HepG2 (cell line): ENCODE results near the gene PYCARD. TPM values are rescaled to one million over a fixed set of nuclear protein-coding genes. Genes with fewer than 3 reads are reported as not detected.

ENCODE experiments used
- BATF2 ChIP-seq: sonication (generic); formaldehyde crosslinking; IDR thresholded peaks from 2 replicates; pipeline ENCODE4 v1.8.0; 2022; ENCODE audit warnings: mild to moderate bottlenecking, missing genetic modification reagents, moderate library complexity
- CEBPZ ChIP-seq: IDR thresholded peaks from 2 replicates; pipeline ENCODE4 v1.6.1; 2012; ENCODE audit warnings: low read length, improper control_type of control experiment
- KAT7 ChIP-seq: IDR thresholded peaks from 2 replicates; pipeline ENCODE4 v1.6.1; 2018; ENCODE audit warnings: borderline replicate concordance, missing compliant biosample characterization
- PCBP1 ChIP-seq: fragments of 200-400 bp; formaldehyde crosslinking; IDR thresholded peaks from 2 replicates; pipeline ENCODE4 v1.6.1; 2017; ENCODE audit warnings: mild to moderate bottlenecking, low read depth, low read length, borderline replicate concordance
- RERE ChIP-seq: IDR thresholded peaks from 2 replicates; pipeline ENCODE4 v1.6.1; 2016; ENCODE audit warnings: low read depth, missing genetic modification reagents, missing compliant biosample characterization
- RFX1 ChIP-seq: fragments of 450-650 bp; IDR thresholded peaks from 2 replicates; pipeline ENCODE4 v1.6.1; 2017
- RFX3 ChIP-seq: IDR thresholded peaks from 2 replicates; pipeline ENCODE4 v1.6.1; 2016; ENCODE audit warnings: missing biosample characterization, missing genetic modification reagents
- SAFB2 ChIP-seq: sonication (generic); formaldehyde crosslinking; IDR thresholded peaks from 2 replicates; pipeline ENCODE4 v1.5.1; 2020; ENCODE audit warnings: missing genetic modification reagents, low read depth, mild to moderate bottlenecking, borderline replicate concordance
- SRF ChIP-seq: IDR thresholded peaks from 2 replicates; pipeline ENCODE4 v1.6.1; 2011; ENCODE audit warnings: mild to moderate bottlenecking, low read depth, low read length, moderate library complexity
- SUZ12 ChIP-seq: fragments of 150-350 bp; IDR thresholded peaks from 2 replicates; pipeline ENCODE4 v1.6.1; 2014; ENCODE audit warnings: low read depth, low read length
- ZNF101 ChIP-seq: sonication (generic); formaldehyde crosslinking; IDR thresholded peaks from 2 replicates; pipeline ENCODE4 v1.4.0; 2020; ENCODE audit warnings: mild to moderate bottlenecking, low read depth, missing genetic modification reagents, borderline replicate concordance
- ZNF34 ChIP-seq: sonication (generic); formaldehyde crosslinking; IDR thresholded peaks from 2 replicates; pipeline ENCODE4 v1.4.0; 2020; ENCODE audit warnings: mild to moderate bottlenecking, missing genetic modification reagents, borderline replicate concordance
- ZNF44 ChIP-seq: sonication (generic); formaldehyde crosslinking; IDR thresholded peaks from 2 replicates; pipeline ENCODE4 v1.5.1; 2020; ENCODE audit warnings: mild to moderate bottlenecking, missing genetic modification reagents
- ZNF589 ChIP-seq: sonication (generic); formaldehyde crosslinking; conservative IDR thresholded peaks from 2 replicates; pipeline ENCODE4 v1.8.0; 2022; ENCODE audit warnings: mild to moderate bottlenecking, moderate library complexity, missing genetic modification reagents
- ZSCAN12 ChIP-seq: sonication (generic); formaldehyde crosslinking; IDR thresholded peaks from 2 replicates; pipeline ENCODE4 v1.9.0; 2021; ENCODE audit warnings: mild to moderate bottlenecking, missing genetic modification reagents
- polyA plus RNA-seq, 8 experiments: library from polyadenylated mRNA; depleted of rRNA in 3 of 8; stranded (reverse) in 7 of 8; unstranded in 1 of 8; fragments of >200 nt; fragmentation: Illumina TruSeq in 4 of 8; extraction: Trizol in 4 of 8; gene quantifications; 2 replicates each; pipeline versions ENCODE4 v1.2.1 to v1.2.3, GENCODE V29; 2011 to 2016; ENCODE audit warnings: low read depth in 4 of 8, missing spikeins in 1 of 8, mixed read lengths in 1 of 8; ENCODE audit not compliant: insufficient read depth in 1 of 8
- total RNA-seq, 5 experiments: library from RNA; depleted of rRNA; stranded (reverse); fragments of >200 nt; fragmentation: Illumina TruSeq; extraction: Trizol; gene quantifications; 2 replicates each; pipeline ENCODE4 v1.2.3, GENCODE V29; 2016; ENCODE audit warnings: low read depth in 1 of 5
- TF ChIP-seq, protein P1 (sequence below): sonication (generic); formaldehyde crosslinking; IDR thresholded peaks from 2 replicates; pipeline ENCODE4 v1.4.0; 2020; ENCODE audit warnings: missing genetic modification reagents
- TF ChIP-seq, protein P2 (sequence below): sonication (generic); formaldehyde crosslinking; IDR thresholded peaks from 2 replicates; pipeline ENCODE4 v1.8.0; 2022; ENCODE audit warnings: mild to moderate bottlenecking, missing genetic modification reagents, moderate library complexity

PYCARD gene
- total and polyA plus RNA-seq, 2 of the 13 experiments (the other 11 are each of a cell fraction or from before 2014, with no cell fraction given) = 4.8 to 9.2 TPM

DNA sequence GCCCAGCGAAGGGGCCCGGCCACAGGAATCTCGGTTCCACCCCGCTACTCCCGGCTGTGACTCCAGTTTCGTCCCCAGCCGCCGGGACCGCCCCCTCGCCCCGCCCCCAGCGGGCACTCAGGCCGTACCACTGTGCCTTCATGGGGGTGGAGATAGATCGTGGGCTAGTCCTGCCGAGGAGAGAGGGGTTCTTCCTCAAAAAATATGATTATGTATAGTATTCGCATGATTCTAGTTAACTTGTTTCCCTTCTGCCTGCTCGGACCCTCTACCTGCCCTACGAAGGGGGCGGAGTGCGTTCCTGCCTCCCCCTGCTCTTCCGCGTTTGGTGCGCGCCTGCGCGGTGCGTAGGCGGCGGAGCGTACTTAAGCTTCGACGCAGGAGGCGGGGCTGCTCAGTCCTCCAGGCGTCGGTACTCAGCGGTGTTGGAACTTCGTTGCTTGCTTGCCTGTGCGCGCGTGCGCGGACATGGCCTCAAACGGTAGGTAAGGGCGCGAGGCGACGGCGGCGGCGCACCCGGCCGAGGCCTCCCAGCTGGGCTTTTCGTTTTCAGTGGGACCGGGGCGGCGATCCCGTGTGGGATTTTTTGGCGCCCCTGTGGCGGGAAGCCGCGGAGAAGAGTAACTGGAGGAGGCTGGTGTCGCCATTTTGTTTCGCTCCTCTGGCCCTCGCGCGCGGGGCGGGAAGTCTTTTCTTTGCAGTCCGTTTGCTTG is 22.7 kb downstream of the PYCARD start, which contains the start of gene FUS (continued):
- TF ChIP-seq CEBPZ = no peak
- peak; percentile 73; the same call in 1 of the 2 replicates for TF ChIP-seq KAT7
- peak; percentile 7; the same call in 1 of the 2 replicates for TF ChIP-seq SRF
- TF ChIP-seq ZNF34 (CRISPR knock-in tag) = peak; percentile 65; the same call in 1 of the 2 replicates
- peak; percentile 63 for TF ChIP-seq ZSCAN12
- no peak for TF ChIP-seq RFX1
- TF ChIP-seq, protein P1, sequence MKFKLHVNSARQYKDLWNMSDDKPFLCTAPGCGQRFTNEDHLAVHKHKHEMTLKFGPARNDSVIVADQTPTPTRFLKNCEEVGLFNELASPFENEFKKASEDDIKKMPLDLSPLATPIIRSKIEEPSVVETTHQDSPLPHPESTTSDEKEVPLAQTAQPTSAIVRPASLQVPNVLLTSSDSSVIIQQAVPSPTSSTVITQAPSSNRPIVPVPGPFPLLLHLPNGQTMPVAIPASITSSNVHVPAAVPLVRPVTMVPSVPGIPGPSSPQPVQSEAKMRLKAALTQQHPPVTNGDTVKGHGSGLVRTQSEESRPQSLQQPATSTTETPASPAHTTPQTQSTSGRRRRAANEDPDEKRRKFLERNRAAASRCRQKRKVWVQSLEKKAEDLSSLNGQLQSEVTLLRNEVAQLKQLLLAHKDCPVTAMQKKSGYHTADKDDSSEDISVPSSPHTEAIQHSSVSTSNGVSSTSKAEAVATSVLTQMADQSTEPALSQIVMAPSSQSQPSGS = peak; percentile 56; the same call in 1 of the 2 replicates
- TF ChIP-seq SUZ12 = peak; percentile 24
- TF ChIP-seq, protein P2, sequence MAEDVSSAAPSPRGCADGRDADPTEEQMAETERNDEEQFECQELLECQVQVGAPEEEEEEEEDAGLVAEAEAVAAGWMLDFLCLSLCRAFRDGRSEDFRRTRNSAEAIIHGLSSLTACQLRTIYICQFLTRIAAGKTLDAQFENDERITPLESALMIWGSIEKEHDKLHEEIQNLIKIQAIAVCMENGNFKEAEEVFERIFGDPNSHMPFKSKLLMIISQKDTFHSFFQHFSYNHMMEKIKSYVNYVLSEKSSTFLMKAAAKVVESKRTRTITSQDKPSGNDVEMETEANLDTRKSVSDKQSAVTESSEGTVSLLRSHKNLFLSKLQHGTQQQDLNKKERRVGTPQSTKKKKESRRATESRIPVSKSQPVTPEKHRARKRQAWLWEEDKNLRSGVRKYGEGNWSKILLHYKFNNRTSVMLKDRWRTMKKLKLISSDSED (CRISPR knock-in tag) = peak; percentile 86; the same call in 1 of the 2 replicates
- no peak for TF ChIP-seq ZNF101 (CRISPR knock-in tag)
- peak; percentile 97 for TF ChIP-seq ZNF44 (CRISPR knock-in tag)
- peak; percentile 99 for TF ChIP-seq SAFB2 (CRISPR knock-in tag)
- TF ChIP-seq RERE = no peak
- 0 out of 2 replicates have a peak, but pooled peaks have one; percentile 41 for TF ChIP-seq RFX3 (CRISPR knock-in tag)
- TF ChIP-seq ZNF589 (CRISPR knock-in tag) = peak; percentile 94
- TF ChIP-seq PCBP1 = peak; percentile 61; the same call in 1 of the 2 replicates
- TF ChIP-seq BATF2 (CRISPR knock-in tag) = peak; percentile 93
